CD4-positive, alpha-beta T cell (primary cell): ENCODE data around the gene IZUMO2. TPM values are rescaled to one million over a fixed set of nuclear protein-coding genes. Genes with fewer than 3 reads are reported as not detected.
"Not testable (repeated sequence)": the region's sequence is repeated elsewhere in the genome, so short reads cannot be mapped to it uniquely, and the experiment has no call there.

Source experiments
- ATAC-seq: fragments of 200-7000 bp; cut with Tn5 transposase; one replicate; pipeline ENCODE4 v1.10.0; 2022; ENCODE audit warnings: mild to moderate bottlenecking; ENCODE audit not compliant: poor library complexity
- CTCF ChIA-PET: fragments of 350-600 bp; sonication (Branson Sonifier 250); formaldehyde crosslinking; loops from one replicate; lab custom pipeline; 2021; ENCODE audit warnings: antibody characterized with exemption, inconsistent platforms; lab: Charles Lee
- POLR2A ChIA-PET: fragments of 350-600 bp; sonication (Branson Sonifier 250); formaldehyde crosslinking; loops from one replicate; lab custom pipeline; 2021; ENCODE audit warnings: antibody characterized with exemption, inconsistent platforms; lab: Charles Lee
- DNase-seq, 14 experiments: peaks; one replicate each; pipeline ENCODE4 v3.0.0-alpha.2; 2013 to 2020; ENCODE audit warnings: mixed read lengths in 2 of 14
- H3K27ac ChIP-seq, 2 donors: one replicate each; pipeline versions ENCODE4 v1.5.1 to v1.7.0; 2013; ENCODE audit warnings: low read length in 2 of 2, low read depth in 1 of 2, mild to moderate bottlenecking in 1 of 2
- H3K27me3 ChIP-seq, 2 experiments: 1 replicate in 1 of 2; 2 replicates in 1 of 2; pipeline versions ENCODE4 v1.6.1 to v1.7.0; 2013; ENCODE audit warnings: low read length in 2 of 2, control low read depth in 1 of 2, mild to moderate bottlenecking in 1 of 2, moderate library complexity in 1 of 2; ENCODE audit not compliant: insufficient read depth in 2 of 2, control insufficient read depth in 1 of 2
- H3K36me3 ChIP-seq: one replicate; pipeline ENCODE4 v1.6.1; 2013; ENCODE audit warnings: low read length, control low read depth; ENCODE audit not compliant: insufficient read depth
- H3K4me1 ChIP-seq: one replicate; pipeline ENCODE4 v1.6.1; 2013; ENCODE audit warnings: low read length, control low read depth; ENCODE audit not compliant: insufficient read depth
- H3K4me3 ChIP-seq: one replicate; pipeline ENCODE4 v1.5.1; 2013; ENCODE audit warnings: mild to moderate bottlenecking, low read length, moderate library complexity
- H3K9me3 ChIP-seq, 2 experiments: 1 replicate in 1 of 2; 2 replicates in 1 of 2; pipeline versions ENCODE4 v1.6.1 to v1.7.0; 2013; ENCODE audit warnings: low read length in 2 of 2, mild to moderate bottlenecking in 2 of 2, control low read depth in 1 of 2, moderate library complexity in 1 of 2; ENCODE audit not compliant: control insufficient read depth in 1 of 2, insufficient read depth in 1 of 2
- H3K27ac Mint-ChIP-seq: one replicate; pipeline ENCODE4 v1.8.0; 2020; ENCODE audit warnings: mixed read lengths
- H3K27me3 Mint-ChIP-seq: one replicate; pipeline ENCODE4 v1.8.0; 2021; ENCODE audit warnings: mixed read lengths
- H3K36me3 Mint-ChIP-seq: one replicate; pipeline ENCODE4 v1.8.0; 2021; ENCODE audit warnings: low read depth, mixed read lengths
- H3K4me1 Mint-ChIP-seq: one replicate; pipeline ENCODE4 v1.8.0; 2021; ENCODE audit warnings: low read depth, mixed read lengths
- H3K4me3 Mint-ChIP-seq: one replicate; pipeline ENCODE4 v1.8.0; 2020; ENCODE audit warnings: mild to moderate bottlenecking, mixed read lengths
- H3K9me3 Mint-ChIP-seq: one replicate; pipeline ENCODE4 v1.8.0; 2020; ENCODE audit warnings: mixed read lengths
- intact Hi-C, 2 experiments: fragments of 100-400 bp; cut with DNase I in 1 of 2; cut with micrococcal nuclease in 1 of 2; formaldehyde crosslinking; loops; one replicate each; pipeline versions ENCODE4 v1.15.1 to v1.9.0; 2023 to 2025; cut with DNase I, micrococcal nuclease
- total RNA-seq, 174 experiments: library from RNA in 2 of 174; stranded (reverse) in 2 of 174; gene quantifications; one replicate each; pipeline ENCODE4 v1.2.3 and lab custom pipeline; 2021 to 2026
- TF ChIP-seq, protein P1 (sequence below): fragments of 200-600 bp; IDR thresholded peaks from one replicate; pipeline ENCODE4 v1.8.0; 2022; ENCODE audit warnings: antibody characterized with exemption, mild to moderate bottlenecking

Gene IZUMO2
- total RNA-seq, 2 experiments from 2014 or later = not detected

DNA sequence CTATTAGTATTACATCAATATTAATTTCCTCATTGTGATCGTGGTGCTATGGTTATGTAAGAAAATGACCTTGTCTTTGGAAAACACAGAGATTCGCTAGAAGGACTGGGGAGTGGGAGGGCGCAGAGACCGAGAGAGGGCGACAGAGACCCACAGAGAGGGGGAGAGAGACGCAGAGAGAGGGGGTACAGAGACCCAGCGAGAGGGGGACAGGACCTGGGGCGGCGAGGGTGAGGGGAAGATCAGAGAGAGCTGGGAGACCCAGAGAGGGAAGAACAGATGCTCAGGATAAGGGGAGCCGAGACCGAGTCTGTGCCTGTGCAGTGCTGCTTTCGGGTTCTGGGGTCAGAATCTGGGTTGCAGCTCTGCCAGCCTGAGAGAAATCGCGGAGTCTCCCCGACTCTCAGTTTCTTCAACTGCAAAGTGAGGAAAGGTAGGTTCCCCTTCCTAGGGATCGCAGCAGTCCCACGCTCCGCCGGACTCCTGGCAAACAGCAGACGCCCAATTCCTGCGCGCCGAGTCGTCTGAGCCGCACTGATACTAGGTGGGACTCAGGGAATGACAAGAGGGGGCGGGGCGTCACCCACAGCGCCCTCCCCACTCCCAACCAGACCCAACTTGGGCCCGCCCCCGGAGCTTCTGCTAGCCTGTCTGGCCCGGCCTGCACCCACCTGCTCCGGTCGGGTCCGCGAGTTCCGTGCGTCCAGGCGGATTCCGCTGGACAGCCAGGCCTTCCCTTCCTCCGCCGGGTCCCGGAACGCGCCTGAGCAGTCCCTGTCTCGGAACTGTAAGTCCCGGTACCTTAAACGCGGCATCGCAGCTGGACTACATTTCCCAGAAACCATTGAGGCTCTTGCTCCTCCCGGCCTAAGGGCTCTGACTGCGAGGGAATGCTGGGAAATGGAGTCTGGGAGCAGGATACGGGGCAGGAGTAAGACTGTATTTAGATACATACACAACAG lies 15.3 kb downstream of the IZUMO2 start:
- ATAC-seq = peak; percentile 93
- Mint-ChIP-seq H3K27ac (no peak overlapping the region), H3K36me3 (no peaks in the 10 kb centered on the region), H3K27me3 (peaks cover 39% of the 10 kb centered on the region), H3K4me3 (peak overlapping the region; percentile 87), H3K4me1 (peaks cover 15% of the 10 kb centered on the region), H3K9me3 (peaks cover 2% of the 10 kb centered on the region)
- Histone ChIP-seq H3K27ac (peak overlapping the region in 1 of 2 donors; percentile 22), H3K9me3 (peaks cover 0 to 9% of the 10 kb centered on the region in 2 experiments), H3K4me3 (peak overlapping the region; percentile 80), H3K36me3 (no peaks in the 10 kb centered on the region), H3K4me1 (peaks cover 17% of the 10 kb centered on the region), H3K27me3 (peaks cover 8 to 12% of the 10 kb centered on the region in 2 experiments)
- CTCF ChIA-PET = interaction anchor here (0.6 to 1.5 kb wide), 2 partner anchors 12 to 210 kb away, joined by 3 to 4 read pairs; no protein-coding TSS in a partner anchor
- intact Hi-C loops = no loop called here
- TF ChIP-seq, protein P1, sequence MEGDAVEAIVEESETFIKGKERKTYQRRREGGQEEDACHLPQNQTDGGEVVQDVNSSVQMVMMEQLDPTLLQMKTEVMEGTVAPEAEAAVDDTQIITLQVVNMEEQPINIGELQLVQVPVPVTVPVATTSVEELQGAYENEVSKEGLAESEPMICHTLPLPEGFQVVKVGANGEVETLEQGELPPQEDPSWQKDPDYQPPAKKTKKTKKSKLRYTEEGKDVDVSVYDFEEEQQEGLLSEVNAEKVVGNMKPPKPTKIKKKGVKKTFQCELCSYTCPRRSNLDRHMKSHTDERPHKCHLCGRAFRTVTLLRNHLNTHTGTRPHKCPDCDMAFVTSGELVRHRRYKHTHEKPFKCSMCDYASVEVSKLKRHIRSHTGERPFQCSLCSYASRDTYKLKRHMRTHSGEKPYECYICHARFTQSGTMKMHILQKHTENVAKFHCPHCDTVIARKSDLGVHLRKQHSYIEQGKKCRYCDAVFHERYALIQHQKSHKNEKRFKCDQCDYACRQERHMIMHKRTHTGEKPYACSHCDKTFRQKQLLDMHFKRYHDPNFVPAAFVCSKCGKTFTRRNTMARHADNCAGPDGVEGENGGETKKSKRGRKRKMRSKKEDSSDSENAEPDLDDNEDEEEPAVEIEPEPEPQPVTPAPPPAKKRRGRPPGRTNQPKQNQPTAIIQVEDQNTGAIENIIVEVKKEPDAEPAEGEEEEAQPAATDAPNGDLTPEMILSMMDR = peak; percentile 53
- DNase-seq = peak; percentile 44 to 90 (median 66)
- POLR2A ChIA-PET = interaction anchor here (0.6 to 1.0 kb wide), 4 partner anchors 12 to 599 kb away, joined by 3 read pairs; partner anchors contain the start of gene PTOV1

DNA sequence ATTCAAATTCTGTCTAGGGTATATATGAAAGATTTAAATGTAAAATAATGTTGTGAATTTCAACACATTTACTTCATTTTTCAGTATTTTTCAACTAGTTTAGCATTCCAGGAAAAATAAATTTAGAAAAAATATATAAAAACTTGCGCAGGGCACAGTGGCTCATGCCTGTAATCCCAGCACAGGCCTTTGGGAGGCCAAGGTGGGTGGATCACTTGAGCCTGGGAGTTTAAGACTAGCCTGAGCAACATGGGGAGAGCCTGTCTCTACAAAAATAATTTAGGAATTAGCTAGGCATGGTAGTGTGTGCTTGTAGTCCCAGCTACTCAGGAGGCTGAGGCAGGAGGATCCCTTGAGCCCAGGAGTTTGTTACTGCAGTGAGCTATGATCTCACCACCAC lies 21.2 kb downstream of the IZUMO2 start:
- H3K27me3 ChIP-seq, CTCF ChIA-PET, H3K27me3 Mint-ChIP-seq, H3K4me3 ChIP-seq, H3K27ac ChIP-seq, POLR2A ChIA-PET, H3K36me3 Mint-ChIP-seq, H3K36me3 ChIP-seq, H3K9me3 Mint-ChIP-seq, intact Hi-C loops, H3K4me1 ChIP-seq, ATAC-seq, H3K4me3 Mint-ChIP-seq, H3K9me3 ChIP-seq, H3K27ac Mint-ChIP-seq, DNase-seq, H3K4me1 Mint-ChIP-seq: not testable (repeated sequence)

DNA sequence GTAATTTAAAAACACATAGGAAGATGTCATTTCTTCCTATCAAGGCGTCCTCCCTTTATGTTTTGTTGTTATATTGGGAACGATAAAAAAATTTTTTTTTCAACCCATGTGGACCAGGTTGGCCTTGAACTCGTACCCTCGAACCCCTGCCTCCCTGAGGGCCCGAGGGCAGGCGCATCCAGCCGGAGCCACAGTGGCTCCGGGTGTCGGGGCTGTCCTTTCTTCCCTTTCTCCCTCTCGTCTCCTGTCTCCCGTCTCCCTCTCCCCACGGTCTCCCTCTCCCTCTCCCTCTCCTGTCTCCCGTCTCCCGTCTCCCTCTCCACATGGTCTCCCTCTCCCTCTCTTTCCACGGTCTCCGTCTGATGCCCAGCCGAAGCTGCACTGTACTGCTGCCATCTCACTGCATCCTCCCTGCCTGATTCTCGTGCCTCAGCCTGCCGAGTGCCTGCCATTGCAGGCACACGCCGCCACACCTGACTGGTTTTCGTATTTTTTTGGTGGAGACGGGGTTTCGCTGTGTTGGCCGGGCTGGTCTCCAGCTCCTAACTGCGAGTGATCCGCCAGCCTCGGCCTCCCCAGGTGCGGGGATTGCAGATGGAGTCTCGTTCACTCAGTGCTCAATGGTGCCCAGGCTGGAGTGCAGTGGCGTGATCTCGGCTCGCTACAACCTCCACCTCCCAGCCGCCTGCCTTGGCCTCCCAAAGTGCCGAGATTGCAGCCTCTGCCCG lies 22.8 kb downstream of the IZUMO2 start:
- H3K4me1 ChIP-seq, CTCF ChIA-PET, ATAC-seq, H3K9me3 Mint-ChIP-seq, H3K4me3 ChIP-seq, POLR2A ChIA-PET, H3K36me3 Mint-ChIP-seq, H3K9me3 ChIP-seq, H3K27me3 Mint-ChIP-seq, H3K4me1 Mint-ChIP-seq, H3K27ac ChIP-seq, DNase-seq, intact Hi-C loops, H3K27ac Mint-ChIP-seq, H3K36me3 ChIP-seq, H3K4me3 Mint-ChIP-seq: not testable (repeated sequence)
- H3K27me3 ChIP-seq = peaks cover 10 to 12% of the 10 kb centered on the region in 2 experiments

DNA sequence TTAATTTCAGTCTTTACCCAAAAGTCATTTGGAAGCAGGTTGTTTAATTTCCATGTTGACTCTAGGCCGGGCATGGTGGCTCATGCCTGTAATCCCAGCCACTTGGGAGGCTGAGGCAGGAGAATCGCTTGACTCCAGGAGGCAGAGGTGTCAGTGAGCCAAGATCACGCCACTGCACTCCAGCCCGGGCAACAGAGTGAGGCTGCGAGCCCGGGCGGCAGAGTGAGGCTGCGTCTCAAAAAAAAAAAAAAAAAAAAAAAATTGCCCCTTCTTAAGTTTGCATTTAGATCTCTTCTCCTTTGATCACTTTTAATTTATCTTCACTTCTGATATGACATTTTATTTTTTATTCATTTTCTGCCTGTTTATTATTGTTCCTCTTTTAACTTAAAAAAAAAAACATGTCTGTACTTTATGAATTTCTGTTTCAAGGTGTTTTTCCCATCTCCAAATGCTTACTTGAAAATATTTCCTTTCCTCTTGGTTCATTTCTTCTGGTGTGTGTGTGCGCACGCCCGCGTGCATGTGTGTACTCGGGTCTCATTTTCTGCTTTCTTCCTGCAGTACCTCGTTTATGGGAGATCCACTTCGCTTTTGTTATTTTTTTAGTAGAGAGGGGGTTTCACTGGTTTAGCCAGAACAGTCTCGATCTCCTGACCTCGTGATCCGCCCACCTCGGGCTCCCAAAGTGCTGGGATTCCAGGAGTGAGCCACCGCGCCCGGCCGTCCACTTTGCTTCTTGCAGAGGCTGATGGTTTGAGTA lies 26.3 kb downstream of the IZUMO2 start:
- H3K4me1 Mint-ChIP-seq, POLR2A ChIA-PET, H3K27ac ChIP-seq, H3K9me3 Mint-ChIP-seq, H3K27me3 Mint-ChIP-seq, H3K36me3 ChIP-seq, H3K4me1 ChIP-seq, H3K4me3 Mint-ChIP-seq, H3K4me3 ChIP-seq, H3K9me3 ChIP-seq, ATAC-seq, H3K36me3 Mint-ChIP-seq, H3K27ac Mint-ChIP-seq, intact Hi-C loops: not testable (repeated sequence)
- H3K27me3 ChIP-seq = peaks cover 13 to 17% of the 10 kb centered on the region in 2 experiments
- DNase-seq = peak in 4 of 14 experiments; percentile 6 to 50 (median 13)
- CTCF ChIA-PET = interaction anchor here (1.4 kb wide), 1 partner anchor 112 kb away, joined by 4 read pairs; the partner anchor contains the start of gene VRK3

DNA sequence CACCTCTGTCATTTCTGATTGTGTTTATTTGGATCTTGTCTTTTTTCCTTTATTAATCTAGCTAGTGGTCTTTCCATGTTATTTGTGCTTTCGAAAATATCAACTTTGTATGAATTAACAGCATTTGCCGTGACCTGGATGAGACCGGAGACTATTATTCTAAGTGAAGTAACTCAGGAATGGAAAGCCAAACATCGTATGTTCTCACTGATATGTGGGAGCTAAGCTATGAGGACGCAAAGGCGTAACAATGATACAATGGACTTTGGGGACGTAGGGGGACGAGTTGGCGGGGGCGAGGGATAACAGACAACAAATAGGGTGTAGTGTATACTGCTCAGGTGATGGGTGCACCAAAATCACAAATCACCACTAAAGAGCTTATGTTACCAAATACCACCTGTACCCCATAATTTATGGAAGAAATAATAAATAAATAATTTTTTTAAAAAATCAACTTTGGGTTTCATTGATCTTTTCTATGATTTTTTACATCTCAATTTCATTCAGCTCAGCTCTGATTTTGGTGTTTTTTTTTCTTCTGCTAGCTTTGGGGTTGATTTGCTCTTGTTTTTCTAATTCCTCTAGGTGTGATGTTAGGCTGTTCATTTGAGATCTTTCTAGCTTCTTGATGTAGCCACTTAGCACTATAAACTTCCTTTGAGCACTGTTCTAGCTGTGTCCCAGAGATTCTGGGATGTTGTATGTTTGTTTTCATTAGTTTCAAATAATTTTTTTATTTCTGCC lies 27.1 kb downstream of the IZUMO2 start:
- ATAC-seq, H3K9me3 Mint-ChIP-seq, H3K27ac ChIP-seq, H3K4me1 Mint-ChIP-seq, H3K4me3 ChIP-seq, H3K36me3 ChIP-seq, H3K4me3 Mint-ChIP-seq, H3K27me3 Mint-ChIP-seq, H3K4me1 ChIP-seq, H3K9me3 ChIP-seq, H3K27ac Mint-ChIP-seq, H3K36me3 Mint-ChIP-seq, intact Hi-C loops: not testable (repeated sequence)
- CTCF ChIA-PET = interaction anchor here (0.6 to 1.4 kb wide), 3 partner anchors 12 to 198 kb away, joined by 3 to 4 read pairs (median 4); partner anchors contain the start of gene VRK3
- DNase-seq = peak in 2 of 14 experiments; percentile 15 to 51
- peaks cover 13 to 17% of the 10 kb centered on the region in 2 experiments for H3K27me3 ChIP-seq
- POLR2A ChIA-PET = interaction anchor here (1.1 kb wide), 1 partner anchor 12 kb away, joined by 3 read pairs; no protein-coding TSS in a partner anchor
